GM23248 (cell line): ENCODE results near the gene CCNF.

Source experiments
- EZH2 ChIP-seq: fragments of 200-600 bp; sonication (generic); IDR thresholded peaks from 2 replicates; pipeline ENCODE4 v1.6.1; 2018; ENCODE audit warnings: antibody characterized with exemption, mild to moderate bottlenecking; ENCODE audit not compliant: insufficient read depth, poor library complexity, severe bottlenecking
- EZH2phosphoT487 ChIP-seq: fragments of 200-600 bp; sonication (generic); IDR thresholded peaks from 2 replicates; pipeline ENCODE4 v1.6.1; 2018; ENCODE audit warnings: antibody characterized with exemption, moderate library complexity, mild to moderate bottlenecking, low read depth; ENCODE audit not compliant: insufficient read depth

DNA sequence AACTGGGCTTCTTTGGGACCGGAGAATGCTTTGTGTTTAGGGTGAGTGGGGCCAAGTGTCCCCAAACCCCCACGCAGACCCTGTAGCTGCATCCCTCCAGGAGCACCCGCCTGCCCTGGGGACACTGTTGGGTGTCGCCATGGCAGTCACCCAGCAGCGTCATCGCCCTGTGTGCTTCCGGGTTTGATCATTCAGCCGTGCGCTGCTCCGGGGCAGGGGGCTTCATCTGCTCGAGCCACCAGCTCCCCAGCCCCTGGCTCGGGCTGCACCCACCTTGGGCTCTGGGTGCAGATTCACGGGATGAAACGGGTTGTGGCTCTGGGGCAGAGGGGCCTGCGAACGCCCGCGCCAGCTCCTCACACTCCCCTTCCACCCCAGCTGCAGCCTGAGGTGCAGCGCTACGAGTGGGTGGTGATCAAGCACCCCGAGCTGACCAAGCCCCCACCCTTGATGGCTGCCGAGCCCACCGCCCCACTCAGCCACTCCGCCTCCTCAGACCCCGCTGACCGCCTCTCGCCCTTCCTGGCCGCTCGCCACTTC is 70.7 kb downstream of the CCNF start:
- no peak for TF ChIP-seq EZH2phosphoT487
- no peak for TF ChIP-seq EZH2
